ENCODE measurements around the gene DBN1.

GRCh38 chr5:177496727-177497291 is 23.4 kb upstream of the DBN1 start:
- TF ChIP-seq CTCF (IDR thresholded peaks at IDR 0.05) (no peak), POLR2AphosphoS5 (IDR thresholded peaks at IDR 0.05) (peak in 1 of 2 donors; percentile 38), POLR2A (IDR thresholded peaks at IDR 0.05) (no peak)
